MG63 (cell line): ENCODE data around the gene TNS1. TPM values are rescaled to one million over a fixed set of nuclear protein-coding genes. Genes with fewer than 3 reads are reported as not detected.

Experiments used
- DNase-seq: peaks from one replicate; pipeline ENCODE4 v3.0.0-alpha.2; 2020
- H3K27me3 ChIP-seq: fragments of 250-450 bp; sonication (Bioruptor Pico); 2 replicates; pipeline ENCODE4 v1.5.1; 2020; ENCODE audit warnings: mild to moderate bottlenecking, moderate library complexity
- H3K36me3 ChIP-seq: fragments of 250-450 bp; sonication (Bioruptor Pico); 2 replicates; pipeline ENCODE4 v1.5.1; 2020; ENCODE audit warnings: mild to moderate bottlenecking, moderate library complexity
- H3K4me3 ChIP-seq: fragments of 250-450 bp; sonication (Bioruptor Pico); 2 replicates; pipeline ENCODE4 v1.5.1; 2020; ENCODE audit warnings: mild to moderate bottlenecking, moderate library complexity
- H3K9me3 ChIP-seq: fragments of 250-450 bp; sonication (Bioruptor Pico); 2 replicates; pipeline ENCODE4 v1.5.1; 2020; ENCODE audit warnings: mild to moderate bottlenecking, moderate library complexity
- total RNA-seq: library from RNA; depleted of rRNA; stranded (reverse); fragments of >200 nt; shearing (Covaris generic); gene quantifications from 2 replicates; pipeline ENCODE4 v1.2.3, GENCODE V29; 2014; ENCODE audit warnings: low replicate concordance

The TNS1 gene
- total RNA-seq, 1 experiment from 2014 or later, result 17.6 TPM

DNA sequence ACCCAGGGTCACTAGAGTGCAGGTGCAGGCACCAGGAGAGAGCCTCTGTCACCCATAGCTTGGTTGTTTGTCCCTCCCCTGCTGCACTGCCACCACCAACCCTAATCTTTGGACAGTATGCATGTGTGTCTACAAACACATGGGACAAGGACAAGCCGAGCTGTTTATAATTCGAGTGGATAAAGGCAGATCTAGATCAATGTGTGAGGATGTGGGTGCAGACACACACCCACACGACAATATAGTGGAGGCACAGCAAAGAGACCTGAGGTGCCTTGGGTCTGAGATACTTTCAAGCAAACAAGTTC lies 199.2 kb downstream of the TNS1 start:
- Histone ChIP-seq H3K4me3 (no peak overlapping the region), H3K36me3 (peaks cover 16% of the 10 kb centered on the region), H3K9me3 (no peaks in the 10 kb centered on the region), H3K27me3 (no peaks in the 10 kb centered on the region)
- no peak for DNase-seq

DNA sequence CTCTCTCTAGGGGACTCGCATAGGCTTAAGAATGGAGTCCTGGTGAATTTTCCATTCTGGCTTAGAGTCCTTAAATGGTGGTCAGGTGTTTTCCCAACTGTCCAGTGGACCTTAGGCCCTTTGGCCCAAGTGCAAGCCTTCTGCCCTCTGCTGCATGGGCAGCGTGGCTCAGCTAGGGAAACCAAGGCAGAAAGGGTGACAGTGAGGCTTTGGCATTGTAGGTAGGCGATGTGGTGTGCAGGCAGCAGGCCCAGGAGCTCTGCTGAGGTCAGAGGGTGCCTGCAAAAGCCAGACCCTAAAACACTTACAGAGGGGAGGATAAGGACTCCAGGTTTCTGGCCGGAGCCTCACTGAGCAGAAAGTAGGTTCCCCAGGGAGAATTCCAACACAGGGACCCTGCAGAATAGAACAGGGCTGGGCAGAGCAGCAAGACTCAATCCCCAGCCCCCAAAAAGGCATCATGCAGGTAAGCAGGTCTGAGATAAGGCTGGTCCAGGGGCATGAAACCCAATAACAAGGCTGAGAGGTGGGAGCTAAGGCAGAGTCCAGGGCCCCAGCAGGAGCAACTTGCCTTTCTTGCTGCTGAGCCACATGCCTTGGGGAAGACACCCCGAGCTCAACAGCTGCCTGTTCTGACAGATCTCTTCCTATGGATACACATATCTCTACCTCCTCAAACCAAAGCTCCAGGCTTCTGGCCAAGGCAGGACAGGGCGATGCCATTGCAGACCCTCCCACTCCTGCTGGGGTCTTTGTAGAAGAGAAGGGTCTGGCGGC lies 199.7 kb downstream of the TNS1 start:
- Histone ChIP-seq H3K4me3 (no peak overlapping the region), H3K27me3 (no peaks in the 10 kb centered on the region), H3K36me3 (peaks cover 12% of the 10 kb centered on the region), H3K9me3 (no peaks in the 10 kb centered on the region)
- no peak for DNase-seq

DNA sequence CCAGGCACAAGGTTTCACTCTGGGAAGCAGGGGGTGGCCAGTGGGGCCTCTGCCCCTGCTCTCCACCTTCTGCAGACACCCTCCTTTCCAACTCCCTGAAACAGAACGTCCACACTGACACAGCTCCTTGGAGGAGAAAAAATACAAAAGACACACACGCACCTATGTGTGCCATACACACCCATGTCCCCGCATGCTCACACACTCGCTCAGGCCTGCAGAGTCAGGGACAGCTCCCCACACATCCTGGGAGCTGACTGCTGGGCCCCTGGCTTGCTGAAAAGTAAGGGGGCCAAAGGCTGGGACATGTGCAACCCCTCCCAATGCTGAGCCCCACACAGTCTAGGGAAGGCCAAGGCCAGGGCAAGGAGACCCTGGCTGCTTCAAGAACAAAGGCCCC lies 200.5 kb downstream of the TNS1 start:
- H3K9me3 ChIP-seq, result no peaks in the 10 kb centered on the region
- H3K36me3 ChIP-seq, result peaks cover 9% of the 10 kb centered on the region
- no peak for DNase-seq
- H3K4me3 ChIP-seq, result no peak overlapping the region
- no peaks in the 10 kb centered on the region for H3K27me3 ChIP-seq

DNA sequence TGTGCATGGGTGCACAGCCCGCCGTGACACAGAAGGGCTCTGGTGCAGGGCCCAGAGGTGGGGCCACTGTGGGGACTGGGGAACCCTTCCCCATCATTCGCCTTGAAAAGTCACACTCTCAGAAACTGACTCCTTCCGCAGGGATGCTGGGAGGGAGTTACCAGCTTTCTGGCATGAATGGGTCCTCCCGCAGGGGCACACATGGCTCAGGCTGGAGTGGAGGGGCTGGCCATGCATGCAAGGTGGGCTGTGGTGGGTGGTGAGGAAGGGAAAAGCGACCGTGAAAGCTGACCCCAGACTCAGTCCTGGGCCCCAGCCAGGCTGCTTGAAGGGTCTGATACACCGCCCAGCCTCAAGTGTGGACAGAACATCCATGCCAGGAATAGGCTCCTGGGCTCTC lies 201.1 kb downstream of the TNS1 start:
- peaks cover 4% of the 10 kb centered on the region for H3K36me3 ChIP-seq
- H3K27me3 ChIP-seq, result no peaks in the 10 kb centered on the region
- no peak for DNase-seq
- no peak overlapping the region for H3K4me3 ChIP-seq
- H3K9me3 ChIP-seq, result no peaks in the 10 kb centered on the region

DNA sequence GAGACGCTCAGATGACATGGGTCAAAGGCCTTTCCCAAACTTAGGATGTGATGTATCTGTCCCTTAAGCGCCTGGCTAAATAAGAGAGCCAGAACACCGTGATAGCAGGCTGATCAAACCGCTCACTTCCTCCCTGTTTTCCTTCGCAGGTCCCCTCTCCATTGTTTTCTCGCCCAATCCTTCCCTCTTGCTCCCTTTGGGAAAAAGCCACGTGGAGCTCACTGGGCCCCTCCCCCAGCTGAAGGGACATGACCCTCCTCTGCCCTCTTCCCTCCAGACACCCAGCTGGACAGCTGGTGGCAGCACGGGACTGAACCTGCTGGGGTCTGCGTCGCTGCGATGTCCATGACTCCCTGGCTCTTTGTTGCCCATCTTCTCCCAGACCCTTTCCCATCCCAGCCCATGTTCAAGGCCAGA lies 201.7 kb downstream of the TNS1 start:
- no peak overlapping the region for H3K4me3 ChIP-seq
- H3K36me3 ChIP-seq, result no peaks in the 10 kb centered on the region; the same call in 1 of the 2 replicates
- H3K27me3 ChIP-seq, result no peaks in the 10 kb centered on the region
- H3K9me3 ChIP-seq, result no peaks in the 10 kb centered on the region
- DNase-seq, result no peak

DNA sequence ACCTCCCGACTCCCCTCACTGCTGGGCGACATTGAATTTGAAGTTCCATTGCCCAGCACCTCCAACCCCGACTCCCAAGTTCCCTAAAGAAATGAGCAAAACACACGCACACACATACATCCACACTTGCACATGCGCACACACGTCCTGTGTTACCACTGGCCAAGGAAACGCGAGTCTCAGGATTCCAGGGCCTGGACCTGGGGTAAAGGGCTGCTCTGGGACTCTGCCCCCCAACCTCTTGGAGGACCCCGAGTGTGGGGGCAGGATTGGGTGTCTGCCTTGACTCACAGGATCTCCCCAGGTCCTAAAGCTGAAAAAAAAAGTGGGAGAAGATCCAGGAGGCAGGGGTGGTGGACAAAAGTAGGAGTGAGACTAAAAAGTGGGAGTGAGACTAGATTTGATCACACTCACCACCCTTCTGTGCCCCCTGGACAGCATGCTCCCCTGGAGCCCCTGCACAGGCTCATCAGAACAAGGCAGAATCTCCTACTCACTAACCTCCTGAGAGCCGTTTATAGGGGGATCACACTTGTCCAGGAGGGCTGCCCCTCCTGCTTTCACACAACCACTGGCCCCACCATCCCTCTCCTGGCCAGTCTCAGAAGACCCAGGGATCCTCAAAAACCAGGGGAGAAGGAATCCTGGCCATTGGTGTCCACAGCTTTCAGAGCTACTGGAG lies 202.2 kb downstream of the TNS1 start:
- DNase-seq, result no peak
- H3K27me3 ChIP-seq, result no peaks in the 10 kb centered on the region
- H3K36me3 ChIP-seq, result no peaks in the 10 kb centered on the region; the same call in 1 of the 2 replicates
- H3K4me3 ChIP-seq, result no peak overlapping the region
- no peaks in the 10 kb centered on the region for H3K9me3 ChIP-seq

DNA sequence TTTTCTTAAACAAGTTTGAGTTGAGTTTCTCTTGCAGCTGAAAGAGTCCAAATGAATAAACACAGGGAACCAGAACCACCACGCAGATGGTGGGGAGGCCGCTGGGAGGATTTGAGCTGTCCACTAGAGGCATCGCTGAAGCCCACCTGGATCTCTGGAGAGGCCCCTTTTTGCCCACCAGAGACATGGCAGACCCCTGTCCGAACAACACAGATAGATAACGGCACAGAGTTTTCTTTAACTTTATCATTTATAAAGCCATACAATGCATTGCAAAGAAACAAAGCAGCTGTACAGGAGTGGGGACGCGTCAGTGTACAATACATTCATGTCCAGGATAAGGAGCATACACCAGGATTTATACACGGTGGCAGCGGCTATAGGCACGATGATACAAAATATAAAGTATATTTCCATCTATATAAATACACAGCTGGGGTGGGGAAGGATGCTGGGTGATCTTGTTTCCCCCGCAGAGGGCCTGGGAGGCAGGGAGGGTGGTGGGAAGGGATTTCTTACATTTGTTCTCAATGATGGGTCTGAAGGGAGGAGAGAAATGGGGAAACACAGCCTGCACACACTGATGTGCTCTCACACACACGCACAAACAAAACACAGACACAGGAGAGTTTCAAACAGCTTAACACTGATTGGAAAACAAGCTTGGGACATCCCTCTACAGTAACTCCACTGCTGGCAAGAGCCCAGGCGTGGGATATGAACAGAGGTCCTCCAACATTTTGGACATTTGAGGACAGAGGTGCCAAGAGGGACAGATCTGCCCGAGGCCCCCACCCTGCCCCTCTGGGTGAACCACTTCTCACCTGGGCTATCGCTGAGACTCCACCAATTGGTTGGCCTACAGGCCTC lies 203.0 kb downstream of the TNS1 start:
- DNase-seq, result no peak
- H3K4me3 ChIP-seq, result no peak overlapping the region
- H3K36me3 ChIP-seq, result no peaks in the 10 kb centered on the region; the same call in 1 of the 2 replicates

DNA sequence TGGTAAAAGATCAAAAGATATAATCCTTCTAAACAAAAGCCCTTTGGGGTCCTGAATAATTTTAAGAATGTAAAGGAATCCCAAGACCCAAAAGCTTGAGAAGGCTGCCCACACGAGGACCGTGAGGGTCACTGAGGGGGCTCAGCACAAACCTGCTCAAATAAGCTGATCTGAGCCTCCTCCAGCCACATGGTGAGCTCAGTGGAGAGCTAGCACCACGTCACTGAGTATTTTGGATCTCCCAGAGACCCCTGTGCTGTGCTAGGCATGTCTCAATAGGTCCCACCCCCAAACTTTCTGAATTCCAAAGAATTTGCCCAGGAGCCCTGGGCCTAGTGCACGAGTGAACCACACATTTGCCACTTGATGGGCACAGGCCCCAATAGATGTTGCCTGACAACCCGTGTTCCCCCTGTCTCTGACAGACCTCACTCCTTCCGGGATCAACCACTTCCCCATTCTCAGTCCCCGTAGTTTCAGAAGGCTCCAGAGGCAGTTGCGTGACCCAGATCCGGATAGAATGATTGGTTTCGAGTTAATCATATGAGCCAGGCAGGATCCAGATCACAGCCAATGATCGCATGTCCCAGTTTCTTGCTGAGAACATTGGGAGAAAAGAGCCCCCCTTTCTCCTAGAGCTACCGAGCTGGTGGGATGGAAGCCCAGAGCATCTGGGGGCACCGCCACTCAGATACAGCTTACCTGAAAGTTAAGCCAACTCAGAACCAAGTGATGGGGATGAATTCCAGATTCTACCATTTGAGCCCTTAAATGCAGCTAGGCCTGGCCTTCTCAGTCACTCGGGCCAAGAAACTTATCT lies 203.8 kb downstream of the TNS1 start:
- DNase-seq, result no peak
- Histone ChIP-seq H3K36me3 (no peaks in the 10 kb centered on the region; the same call in 1 of the 2 replicates), H3K9me3 (no peaks in the 10 kb centered on the region), H3K27me3 (no peaks in the 10 kb centered on the region), H3K4me3 (no peak overlapping the region)

More for the DNA sequence above, 203.0 kb downstream of the TNS1 start:
- H3K9me3 ChIP-seq, result no peaks in the 10 kb centered on the region
- no peaks in the 10 kb centered on the region for H3K27me3 ChIP-seq

DNA sequence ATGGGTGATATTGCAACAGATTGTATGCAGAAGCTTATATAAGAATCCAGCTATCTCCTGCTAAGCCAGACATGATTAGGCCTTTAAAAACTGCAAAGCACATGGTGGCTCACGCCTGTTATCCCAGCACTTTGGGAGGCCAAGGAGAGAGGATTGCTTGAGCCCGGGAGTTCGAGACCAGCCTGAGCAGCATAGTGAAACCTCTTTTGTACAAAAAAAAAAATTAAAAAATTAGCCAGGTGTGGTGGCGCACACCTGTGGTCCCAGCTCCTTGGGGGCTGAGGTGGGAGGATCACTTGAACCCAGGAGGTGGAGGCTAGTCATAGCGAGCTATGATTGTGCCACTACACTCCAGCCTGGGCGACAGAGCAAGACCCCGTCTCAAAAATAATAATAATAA lies 204.6 kb downstream of the TNS1 start:
- H3K9me3 ChIP-seq, result no peaks in the 10 kb centered on the region
- DNase-seq, result no peak
- H3K27me3 ChIP-seq, result no peaks in the 10 kb centered on the region
- no peak overlapping the region for H3K4me3 ChIP-seq
- no peaks in the 10 kb centered on the region; the same call in 1 of the 2 replicates for H3K36me3 ChIP-seq

DNA sequence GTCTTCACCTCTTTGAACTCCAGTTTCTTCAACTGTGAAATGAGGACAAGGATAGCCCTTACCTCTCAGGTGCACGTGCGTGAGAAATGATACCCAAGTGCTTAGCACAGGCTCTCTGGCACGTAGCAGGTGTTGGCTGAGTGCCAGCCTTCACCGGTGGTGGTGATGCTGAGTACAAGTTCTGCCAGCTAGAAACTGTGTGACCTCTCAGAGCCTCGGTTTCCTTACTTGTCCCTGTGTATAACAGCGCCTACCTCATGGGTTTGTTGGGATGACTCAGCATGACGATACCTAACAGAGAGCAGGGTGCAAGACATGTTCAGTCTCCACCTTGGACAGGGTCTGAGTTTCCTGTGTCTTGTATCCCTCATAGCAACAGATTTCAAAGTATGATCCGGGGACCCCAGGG lies 205.1 kb downstream of the TNS1 start:
- Histone ChIP-seq H3K27me3 (no peaks in the 10 kb centered on the region), H3K36me3 (no peaks in the 10 kb centered on the region), H3K4me3 (no peak overlapping the region), H3K9me3 (no peaks in the 10 kb centered on the region)
- no peak for DNase-seq

DNA sequence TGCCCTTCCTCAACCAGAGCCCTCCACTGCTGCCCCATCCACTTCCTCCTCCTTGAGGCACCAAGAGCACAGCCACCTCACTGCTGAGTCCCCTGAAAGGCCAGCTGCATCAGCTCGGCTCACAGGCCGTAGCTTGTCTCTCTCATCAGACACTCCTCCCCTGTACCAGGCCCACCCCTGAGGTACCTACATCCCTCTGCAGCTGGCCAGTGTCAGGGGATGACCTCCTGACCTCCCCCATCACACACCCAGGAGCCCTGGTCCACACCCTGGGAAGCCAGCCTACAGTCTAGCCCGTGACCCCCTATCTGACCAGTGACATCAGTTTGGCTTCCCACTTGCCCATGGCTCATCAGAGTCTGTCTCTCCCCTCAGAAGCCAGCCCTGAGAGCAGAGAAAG lies 205.6 kb downstream of the TNS1 start:
- DNase-seq, result no peak
- H3K36me3 ChIP-seq, result no peaks in the 10 kb centered on the region

DNA sequence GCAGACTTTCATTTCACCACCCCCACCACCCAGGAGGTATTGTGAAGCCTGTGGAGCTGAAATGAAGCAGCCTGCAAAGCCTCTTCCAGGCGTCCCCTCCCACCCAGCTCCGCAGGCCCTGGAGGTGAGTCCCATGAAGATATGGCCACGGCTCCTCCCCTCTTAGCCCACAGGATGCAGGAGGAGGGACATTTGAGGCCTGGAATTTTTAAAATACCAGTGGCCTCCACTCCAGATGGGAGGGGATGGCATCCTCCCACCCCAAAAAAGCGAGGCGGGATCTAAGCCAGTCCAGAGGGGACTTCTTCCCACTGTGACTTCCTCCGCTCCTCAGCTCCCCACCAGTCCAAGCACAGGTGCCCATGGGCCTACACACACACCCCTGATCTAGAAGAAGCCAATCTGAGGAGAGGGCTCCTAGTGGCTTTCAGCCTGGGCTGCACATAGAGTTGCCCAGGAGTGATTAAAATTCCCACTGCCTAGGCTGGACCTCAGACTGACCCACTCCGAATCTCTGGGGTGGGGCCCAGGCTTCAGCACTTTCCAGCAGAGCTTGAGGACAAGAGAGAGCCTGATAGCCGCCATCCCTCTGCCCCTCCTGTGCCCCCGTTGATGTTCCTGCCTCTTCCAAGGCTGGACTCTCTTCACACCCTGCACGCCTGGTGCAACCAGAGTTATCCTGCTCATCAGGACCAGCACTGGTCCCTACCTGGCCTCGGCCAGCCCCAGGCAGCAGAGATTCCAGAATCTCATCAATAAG lies 206.9 kb downstream of the TNS1 start:
- H3K4me3 ChIP-seq, result no peak overlapping the region
- DNase-seq, result no peak

More for the DNA sequence above, 205.6 kb downstream of the TNS1 start:
- H3K4me3 ChIP-seq, result no peak overlapping the region
- H3K27me3 ChIP-seq, result no peaks in the 10 kb centered on the region
- H3K9me3 ChIP-seq, result no peaks in the 10 kb centered on the region

DNA sequence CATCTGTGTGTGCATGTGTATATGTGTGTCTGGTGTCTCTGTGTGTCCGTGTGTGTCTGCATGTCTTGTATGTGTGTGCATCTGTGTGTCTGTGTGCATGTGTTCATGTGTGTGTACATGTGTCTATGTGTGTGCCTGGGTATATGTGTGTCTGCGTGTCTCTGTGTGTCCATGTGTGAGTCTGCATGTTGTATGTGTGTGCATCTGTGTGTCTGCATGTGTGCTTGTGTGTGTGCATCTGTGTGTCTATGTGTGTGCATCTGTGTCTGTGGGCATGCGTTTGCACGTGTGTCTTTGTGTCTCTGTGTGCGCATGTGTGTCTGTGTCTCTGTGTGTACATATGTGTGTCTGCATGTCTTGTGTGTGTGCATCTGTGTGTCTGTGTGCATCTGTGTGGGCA lies 207.7 kb downstream of the TNS1 start:
- no peak overlapping the region for H3K4me3 ChIP-seq
- no peaks in the 10 kb centered on the region for H3K36me3 ChIP-seq
- no peaks in the 10 kb centered on the region for H3K27me3 ChIP-seq
- no peaks in the 10 kb centered on the region for H3K9me3 ChIP-seq
- DNase-seq, result no peak

More for the DNA sequence above, 206.9 kb downstream of the TNS1 start:
- no peaks in the 10 kb centered on the region for H3K36me3 ChIP-seq
- H3K27me3 ChIP-seq, result no peaks in the 10 kb centered on the region
- no peaks in the 10 kb centered on the region for H3K9me3 ChIP-seq

DNA sequence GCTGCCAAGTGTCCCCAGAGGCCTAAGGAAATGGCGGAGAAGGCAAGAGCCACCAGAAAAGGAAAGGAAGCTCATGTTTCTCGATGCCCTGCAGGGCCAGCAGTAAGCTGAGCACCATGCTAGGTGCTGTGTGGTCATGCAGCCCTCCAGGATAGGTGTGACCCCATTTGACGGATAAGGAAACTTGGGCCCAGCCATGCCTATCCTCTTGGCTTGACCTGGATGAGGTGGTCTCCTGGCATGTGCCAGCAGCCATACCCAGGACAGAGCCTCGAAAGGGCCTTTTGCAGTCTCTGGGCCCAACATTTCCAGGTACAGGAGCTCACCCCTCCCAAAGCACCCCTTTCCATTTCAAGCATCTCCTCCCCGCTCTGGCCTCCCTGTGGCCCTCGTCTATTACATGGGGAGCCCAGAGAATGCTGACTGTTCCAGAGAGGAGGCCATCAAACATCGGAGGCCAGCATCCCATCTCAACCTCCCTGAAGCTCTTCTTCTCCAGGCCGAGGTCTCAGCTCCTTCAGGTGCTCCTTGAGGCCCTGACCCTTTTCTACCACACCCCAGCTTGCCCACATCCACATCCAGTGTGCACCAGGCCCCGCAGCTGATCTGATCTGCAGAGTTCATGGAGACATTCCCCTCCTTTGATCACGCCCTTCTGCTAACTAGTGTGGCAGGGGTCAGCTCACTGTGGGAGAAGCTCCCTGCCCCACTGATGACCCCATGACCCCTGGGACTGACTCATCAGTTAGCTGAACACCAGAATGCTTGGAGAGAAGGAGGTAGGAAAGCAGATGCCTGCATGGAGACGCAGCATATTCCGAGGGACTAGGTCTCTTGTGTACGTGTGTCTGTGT lies 208.4 kb downstream of the TNS1 start:
- H3K9me3 ChIP-seq, result no peaks in the 10 kb centered on the region
- H3K4me3 ChIP-seq, result no peak overlapping the region
- H3K27me3 ChIP-seq, result no peaks in the 10 kb centered on the region
- no peaks in the 10 kb centered on the region for H3K36me3 ChIP-seq
- DNase-seq, result no peak

DNA sequence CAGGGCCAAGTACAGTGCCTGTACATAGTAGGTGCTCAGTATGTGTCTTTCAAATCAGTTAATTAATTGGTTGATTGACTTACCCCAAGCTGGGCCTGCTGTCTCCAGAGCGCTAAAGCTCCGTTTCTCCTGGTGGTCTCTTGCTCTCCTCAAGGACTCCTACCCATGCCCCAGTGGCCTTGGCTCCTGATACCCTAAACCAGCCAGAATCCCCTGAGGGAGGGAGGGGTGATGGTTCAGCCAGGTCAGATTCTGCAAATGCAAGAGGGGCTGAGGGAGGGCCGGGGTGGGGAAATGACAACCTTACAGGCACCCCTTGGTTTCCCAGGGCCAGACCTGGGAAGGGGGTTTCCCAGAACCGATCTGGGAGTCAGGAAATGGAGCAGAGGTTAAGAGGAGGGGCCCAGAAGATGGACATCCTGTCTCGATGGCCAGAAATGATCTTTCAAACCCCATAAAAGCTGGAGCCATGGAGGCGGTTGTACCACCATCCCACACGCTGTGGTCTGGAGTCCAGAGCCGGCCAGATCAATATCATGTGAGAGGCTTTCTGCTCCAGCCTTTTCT lies 209.1 kb downstream of the TNS1 start:
- no peaks in the 10 kb centered on the region for H3K27me3 ChIP-seq
- no peak overlapping the region for H3K4me3 ChIP-seq
- DNase-seq, result no peak

More for the DNA sequence above, 209.1 kb downstream of the TNS1 start:
- H3K9me3 ChIP-seq, result no peaks in the 10 kb centered on the region
- no peaks in the 10 kb centered on the region for H3K36me3 ChIP-seq
